DLD1 (cell line): ENCODE measurements around the gene FOXB1.

Source experiments
- in situ Hi-C: cut with HindIII; loops from 2 replicates; pipeline ENCODE4 v1.10.0; 2017; ENCODE audit warnings: low sequenced_read_pairs

FOXB1 gene

DNA sequence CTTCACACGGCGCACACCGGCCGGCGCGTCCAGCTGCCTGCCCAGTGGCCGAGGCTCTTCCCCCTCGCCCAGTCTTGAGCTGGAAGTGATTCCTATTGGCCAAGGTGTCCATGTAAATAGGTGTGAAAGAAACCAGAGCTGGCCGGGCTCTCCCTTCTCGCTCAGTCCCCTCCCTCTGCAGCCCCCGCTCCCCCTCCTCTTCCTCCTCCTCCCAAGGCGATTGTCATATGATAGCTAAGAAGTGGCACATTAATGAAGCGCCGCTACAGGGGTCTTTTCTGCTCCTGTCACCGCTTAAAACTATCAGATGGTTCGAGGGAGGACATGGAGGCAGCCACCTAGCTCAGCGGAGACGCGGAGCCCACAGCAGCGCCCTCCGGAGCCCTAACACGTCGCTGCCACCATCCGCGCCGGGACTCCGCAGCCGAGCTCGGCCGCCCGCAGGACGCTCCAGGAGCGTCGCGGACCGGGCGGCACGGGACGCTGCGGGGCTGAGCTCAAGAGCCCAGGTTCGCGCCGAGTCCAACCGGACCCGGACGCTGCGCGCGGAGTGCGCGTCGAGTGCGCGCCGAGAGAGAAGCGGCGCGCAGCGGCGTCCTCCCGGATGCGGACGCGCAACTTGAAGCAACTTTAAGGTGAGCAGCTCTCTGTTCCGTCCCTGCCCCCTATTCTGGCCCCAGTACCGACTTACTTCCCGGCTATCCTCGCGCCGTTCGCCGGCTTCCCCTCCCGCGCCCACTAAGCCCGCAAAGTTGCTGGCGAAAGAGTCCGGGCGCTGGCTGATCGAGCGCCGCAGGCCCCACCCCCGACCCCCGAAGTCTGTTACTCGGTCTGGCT, at the start of gene FOXB1:
Gene FOXB1, plus strand, starts transcription at position 303 of the 837 bp plus-strand sequence. CDS start 653 bp downstream, outside the sequence.
- in situ Hi-C loops: no loop called here

DNA sequence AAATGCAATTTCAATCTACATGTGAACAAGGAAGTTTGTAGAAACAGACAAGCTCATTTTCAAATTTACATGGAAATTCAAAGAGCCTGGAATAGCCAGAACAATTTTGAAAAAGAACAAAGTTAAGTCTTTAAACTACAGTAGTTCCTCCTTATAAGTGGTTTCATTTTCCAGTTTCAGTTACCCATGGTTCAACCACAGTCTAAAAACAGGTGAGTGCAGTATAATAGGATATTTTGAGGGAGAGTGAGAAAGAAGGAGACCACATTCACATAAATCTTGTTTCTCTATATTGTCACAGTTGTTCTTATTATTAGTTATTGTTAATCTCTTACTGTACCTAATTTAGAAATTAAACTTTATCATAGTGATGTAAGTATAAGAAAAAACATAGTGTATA, 45.8 kb upstream of the FOXB1 start:
- in situ Hi-C loops: no loop called here

DNA sequence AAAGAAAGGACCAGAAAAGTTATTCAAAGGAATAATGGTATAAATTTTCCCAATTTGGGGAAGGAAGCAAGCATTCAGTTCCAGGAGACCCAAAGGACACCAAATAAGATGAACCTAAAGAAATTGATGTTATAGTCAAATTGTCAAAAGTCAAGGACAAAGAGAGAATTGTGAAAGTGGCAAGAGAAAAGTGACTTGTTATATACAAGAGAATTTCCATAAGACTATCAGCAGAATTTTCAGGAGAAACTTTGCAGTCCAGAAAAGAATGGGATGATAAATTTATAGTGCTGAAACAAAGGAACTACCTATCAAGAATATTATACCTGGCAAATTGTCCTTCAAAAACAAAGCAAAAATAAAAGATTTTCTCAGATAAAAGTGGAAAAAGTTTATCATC, 43.8 kb upstream of the FOXB1 start:
- in situ Hi-C loops: no loop called here

DNA sequence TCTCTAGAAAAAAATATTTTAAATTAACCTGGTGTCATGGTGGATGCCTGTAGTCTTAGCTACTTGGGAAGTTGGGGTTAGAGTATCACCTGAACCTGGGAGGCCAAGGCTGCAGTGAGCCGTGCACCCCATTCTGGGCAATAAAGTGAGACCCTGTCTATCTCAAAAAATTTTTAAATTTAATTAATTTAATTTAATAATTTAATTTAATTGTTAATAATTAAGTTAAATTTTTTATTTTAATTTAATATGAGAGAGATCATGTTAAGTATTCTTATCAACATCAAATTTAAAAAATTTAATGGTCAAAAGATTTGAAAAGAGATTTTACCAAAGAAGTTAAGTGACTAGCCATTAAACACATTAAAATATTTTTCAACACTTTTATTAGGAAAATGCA, 40.8 kb upstream of the FOXB1 start:
- in situ Hi-C loops: no loop called here

DNA sequence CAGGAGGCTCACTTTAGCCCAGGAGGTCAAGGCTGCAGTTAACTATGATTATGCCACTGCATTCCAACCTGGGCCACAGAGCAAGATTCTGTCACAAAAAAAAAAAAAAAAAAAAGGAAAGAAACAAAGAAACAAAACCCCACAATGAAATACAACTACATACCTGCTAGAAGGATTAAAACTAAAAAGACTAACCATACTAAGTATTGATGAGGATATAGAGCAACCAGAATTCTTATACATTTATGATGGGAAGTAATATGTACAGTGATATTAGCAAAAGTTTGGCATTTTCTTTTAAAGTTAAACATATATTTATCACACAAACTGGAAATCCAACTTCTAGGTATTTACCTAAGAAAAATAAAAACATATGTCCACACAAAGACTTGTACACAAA, 40.2 kb upstream of the FOXB1 start:
- in situ Hi-C loops: no loop called here

DNA sequence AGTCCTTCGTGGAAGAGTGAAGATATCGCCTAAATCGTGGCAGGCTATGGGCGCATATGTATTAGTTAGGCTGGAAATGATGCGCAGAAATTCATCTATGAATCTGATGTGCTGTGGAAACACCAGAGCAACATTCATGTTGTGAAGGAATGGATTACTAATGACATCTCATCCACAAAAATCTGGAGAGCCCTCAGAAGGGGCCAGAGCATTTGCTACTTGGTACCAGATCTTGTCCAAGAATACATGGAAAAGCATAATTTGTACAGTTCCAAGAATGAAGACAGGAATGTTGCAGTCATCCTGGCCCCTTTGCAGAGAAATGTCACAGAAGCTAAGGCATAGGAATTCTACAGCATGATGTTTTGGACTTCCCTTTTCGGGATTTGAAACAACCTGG, 38.4 kb upstream of the FOXB1 start:
- in situ Hi-C loops: no loop called here

DNA sequence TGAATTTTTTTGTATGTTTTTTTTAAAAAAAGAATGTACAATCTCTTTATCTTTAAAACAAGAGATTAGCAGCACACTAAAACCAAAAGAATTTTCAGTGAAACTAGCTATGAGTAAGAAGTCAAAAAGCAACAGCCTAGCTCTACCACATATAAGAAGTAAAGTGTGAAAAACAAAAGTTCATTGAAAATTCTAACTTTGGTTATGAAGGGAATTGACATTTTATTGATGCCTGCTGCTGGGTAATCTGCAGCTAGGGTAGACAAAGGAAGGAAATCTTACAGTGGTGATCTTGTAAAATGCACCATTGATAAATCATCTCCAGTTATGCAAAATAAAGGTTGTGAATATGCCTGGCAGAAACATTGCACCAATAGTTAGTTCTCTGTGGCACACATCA, 37.8 kb upstream of the FOXB1 start:
- in situ Hi-C loops: no loop called here

DNA sequence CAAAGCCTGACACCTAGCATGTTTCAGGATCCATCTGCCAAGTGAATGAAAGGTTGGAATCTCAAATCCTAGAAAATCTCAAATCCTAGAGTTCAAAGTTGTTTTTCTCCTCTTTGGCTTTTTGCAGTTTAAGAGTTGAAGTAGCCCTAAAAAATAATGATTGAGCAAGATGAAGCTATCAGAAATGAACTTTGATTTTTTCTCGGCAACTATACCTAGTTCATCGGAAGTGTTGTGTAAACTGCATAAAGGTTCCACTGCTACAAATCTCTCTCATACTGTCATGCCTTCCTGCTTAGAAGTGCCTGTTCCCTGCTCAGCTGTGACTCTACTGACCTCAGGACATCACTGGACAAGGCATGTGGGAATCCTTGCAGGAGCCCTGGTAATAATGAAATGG, 35.8 kb upstream of the FOXB1 start:
- in situ Hi-C loops: no loop called here

DNA sequence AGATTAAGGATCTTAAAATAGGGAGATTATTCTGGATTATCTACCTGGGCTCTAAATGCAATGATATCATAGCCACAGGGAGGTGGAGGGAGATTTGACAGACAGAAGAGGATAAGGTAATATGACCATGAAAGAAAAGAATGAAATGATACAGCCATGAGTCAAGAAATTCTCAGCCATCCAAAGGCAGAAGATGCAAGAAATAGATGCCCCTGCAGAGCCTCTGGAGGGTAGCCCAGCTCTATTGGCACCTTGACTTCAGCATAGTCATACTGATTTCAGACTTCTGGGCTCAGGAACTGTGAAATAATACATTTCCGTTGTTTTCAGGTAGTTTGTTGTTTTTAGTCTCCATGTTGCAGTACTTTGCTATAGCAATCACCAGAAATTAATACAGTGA, 31.9 kb upstream of the FOXB1 start:
- in situ Hi-C loops: no loop called here

DNA sequence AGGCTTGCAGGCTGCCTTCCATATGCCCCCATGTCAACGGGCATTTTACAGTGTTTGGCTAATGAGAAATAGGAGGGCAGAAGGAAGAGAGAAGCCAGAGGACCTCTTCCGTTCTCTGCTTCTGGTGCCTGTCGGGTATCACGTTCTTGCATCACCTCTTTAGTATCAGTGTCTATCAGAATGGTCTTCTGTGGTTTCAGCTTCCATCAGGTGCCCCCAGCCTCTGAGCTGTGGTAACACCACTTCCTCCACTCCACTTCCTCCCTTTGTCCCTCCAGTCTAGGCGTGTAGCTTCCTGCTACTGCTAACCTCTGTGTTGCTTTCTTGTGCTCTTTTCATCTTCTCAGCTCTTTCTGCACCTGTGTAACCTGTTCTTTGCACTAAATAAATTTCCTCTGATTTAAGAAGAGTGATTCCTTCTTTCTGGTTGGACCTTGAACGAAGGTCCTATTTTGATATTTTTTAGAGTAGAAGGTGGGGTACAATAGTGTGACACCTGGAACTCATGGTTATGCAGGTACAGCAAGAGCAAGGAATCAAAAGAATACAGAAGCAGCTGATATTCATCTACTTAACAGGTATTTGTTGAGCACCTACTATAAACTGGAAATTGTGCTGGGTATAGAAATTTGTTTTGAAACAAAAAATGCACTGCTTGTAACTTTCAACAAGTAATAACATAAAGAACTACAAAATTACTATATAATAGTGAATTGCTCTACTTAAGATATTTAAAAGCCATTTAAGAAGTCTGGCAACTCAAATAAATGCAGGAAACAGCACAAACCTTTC, 27.4 kb upstream of the FOXB1 start:
- in situ Hi-C loops: no loop called here

DNA sequence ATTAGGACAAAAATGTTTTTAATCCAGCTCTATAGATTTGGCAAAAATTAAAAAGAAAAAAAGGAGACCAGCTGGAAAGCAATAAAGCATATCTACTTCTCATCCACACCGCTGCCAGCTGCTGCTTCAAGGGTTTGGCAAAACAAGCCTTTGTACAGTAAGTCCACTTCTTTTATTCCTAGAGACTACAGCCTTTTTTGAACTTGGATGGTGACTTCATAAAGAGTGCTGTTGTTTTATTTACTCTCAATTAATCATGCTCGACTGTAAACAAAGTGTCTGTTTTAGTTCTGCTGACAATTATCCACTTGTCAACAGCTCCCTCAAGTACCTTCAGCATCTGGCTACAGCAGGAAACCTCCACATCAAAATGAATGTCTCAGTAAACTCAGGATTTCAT, 12.3 kb upstream of the FOXB1 start:
- in situ Hi-C loops: no loop called here

DNA sequence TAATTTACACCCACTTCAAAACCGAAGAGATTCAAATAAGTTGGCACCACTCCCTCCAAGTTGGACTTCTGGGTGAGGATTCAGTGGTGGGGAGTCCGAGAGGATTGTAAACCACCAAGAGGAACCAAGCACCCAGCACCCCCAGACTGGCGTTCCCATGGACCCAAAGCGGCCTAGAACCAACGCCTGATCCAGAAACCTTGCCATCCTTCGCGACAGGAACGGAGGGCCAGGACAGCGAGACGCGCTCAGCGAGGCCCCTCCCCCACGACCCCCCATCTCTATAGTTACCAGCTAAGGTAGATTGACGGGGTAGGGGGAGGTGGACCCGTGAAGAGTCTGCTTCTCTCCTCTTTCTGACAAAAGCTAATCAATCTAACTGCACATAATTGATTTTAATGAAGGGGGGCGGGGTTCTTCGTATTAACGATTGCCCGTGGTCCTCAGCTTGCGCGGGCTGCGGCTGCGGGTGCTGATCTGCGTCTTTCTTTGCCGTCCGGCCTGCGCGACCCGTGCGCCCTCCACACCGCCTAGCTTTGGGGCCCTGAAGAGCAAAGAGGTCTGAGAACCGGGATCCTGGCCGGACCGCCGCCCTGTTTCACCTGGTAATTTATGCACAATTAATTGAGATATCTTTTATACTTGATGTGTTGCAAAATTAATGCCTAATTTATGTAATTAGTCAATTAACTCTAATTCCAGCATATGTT, 10.9 kb upstream of the FOXB1 start:
- in situ Hi-C loops: no loop called here

DNA sequence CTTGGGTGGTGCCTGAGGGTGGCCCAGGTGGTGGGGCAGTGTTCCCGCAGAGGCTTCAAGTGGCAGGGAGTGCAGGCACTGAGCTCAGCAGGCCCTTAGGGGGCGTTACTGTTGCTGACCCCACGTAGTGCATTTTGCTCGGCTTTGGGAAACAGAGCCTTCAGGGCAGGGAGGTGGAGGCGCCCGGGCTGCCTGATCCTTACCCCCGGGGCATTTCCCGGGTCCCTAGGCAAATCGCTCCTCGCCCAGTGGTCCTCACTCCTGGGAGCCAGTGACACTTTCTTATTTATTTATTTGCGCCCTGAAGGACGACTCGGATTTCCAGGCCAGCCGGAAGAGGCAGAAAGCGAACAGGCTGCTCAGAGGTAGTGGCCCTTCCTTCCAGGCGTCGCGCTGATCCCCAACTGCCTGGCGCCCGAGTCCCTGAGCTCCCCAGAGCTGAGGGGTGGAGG, 10.1 kb upstream of the FOXB1 start:
- in situ Hi-C loops: no loop called here

DNA sequence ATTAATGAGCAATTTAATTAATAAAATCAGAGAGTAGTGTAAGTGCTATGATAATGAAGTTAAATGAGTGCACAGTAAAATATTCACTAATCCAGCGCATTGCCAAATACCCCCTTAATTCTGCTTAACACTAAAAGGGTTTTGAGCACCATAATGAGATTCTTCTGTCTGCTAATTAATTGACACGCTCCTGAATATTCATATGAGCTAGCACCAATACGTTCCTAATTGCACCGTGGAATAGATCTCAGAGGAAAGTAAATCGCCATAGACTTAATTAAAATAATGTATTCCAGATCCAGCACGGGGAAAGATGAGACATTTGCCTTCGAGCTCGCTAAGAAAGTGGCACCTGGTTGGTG, 9.6 kb upstream of the FOXB1 start:
- in situ Hi-C loops: no loop called here

DNA sequence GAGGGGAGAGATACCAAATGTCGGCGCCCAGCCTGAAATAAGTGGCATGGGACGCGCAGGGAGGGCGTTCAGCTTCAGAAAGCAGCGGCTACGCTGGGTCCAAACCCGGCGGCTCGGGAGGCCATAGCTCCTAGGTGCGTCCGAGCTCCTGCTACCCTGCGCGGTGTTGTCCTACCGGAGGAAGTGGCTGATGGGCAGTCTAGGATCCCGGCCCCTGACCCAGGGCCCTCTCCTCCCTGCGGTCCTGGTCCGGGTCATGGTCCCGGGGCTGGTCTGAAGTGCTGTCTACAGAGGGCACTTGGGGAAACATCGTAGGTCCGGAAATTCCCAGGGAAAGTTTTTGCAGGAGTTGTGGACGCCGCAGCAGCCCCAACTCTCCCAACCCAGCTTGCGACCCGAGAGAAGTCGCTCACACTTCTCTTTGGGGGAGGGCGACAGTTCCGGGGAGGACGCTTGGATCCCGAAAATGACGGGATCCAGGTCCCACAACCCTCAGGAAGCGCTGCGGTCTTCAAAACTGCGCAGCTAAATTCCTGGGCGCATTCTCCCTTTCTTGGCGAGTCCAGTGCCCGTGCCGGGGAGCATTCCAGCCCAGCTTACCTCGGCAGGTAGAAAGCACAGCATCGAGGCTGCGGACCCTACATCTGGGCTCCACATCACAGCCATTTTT, 9.1 kb upstream of the FOXB1 start:
- in situ Hi-C loops: no loop called here

DNA sequence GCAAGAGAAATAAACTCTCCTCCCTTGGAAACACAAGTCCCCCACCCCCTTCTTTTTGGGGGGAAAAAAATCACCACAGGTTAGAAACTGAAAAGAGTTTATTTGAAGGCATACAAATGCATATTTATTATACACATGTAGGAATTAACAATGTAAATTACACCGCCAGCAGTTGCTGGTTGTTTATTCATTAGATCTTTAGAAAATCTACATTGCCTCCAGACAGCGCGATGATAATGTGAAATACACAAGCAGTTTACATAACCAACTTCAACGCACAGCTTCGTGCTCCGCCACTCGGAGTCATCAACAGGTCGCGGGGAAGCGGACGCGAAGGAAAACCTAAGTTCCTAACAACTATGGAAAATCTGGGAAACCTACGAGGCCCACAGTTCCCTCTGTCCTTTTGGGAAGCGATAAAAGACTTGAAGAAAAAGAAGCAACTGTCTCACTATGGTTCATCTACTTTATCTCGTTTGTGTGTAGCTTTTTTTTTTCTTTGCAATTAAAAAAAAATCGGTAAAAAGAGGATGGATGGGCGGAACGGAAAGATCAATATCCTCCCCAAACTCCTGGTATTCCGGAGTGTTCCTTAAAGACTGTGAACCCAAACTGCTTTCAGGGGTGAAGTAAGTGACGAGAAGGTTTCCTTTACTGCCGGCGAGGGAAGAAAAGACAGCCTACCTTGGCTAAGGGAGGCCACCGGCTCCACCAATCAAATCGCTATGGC, 8.4 kb upstream of the FOXB1 start:
- in situ Hi-C loops: no loop called here

DNA sequence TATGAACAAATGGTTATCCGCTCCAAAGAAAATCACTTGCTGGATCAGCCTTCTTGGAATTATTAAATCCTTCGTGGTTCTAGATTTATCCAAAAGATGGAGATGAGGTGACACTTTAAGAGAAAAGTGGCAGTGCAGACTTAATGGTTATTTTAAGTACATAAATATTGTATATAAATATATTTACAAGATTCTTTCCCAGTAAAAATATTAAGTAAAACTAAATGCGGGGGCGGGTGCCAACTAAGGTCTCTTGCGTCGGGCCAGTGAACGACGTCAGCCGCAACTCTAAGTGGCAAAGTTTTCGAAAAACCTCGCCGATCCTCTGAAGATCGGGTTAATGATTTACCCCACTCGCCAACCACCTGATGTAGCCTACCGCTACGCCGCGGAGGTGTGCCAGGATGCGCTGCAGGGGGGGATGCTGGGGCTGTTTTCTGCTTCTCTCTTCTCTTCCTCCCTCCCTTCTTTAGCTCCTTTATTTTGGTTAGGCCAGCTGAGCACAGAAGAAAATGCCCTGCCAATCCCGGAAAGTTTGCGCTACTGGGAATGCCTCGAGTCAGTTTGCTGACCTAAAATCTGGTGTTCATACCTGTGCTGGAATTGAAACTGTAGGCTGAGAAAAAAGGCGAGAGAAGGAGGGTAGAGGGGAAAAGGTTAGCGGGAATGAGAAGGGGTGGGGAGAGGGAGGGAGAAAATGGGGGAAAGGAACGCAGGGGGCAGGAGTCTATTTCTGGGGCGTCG, 7.6 kb upstream of the FOXB1 start:
- in situ Hi-C loops: no loop called here

DNA sequence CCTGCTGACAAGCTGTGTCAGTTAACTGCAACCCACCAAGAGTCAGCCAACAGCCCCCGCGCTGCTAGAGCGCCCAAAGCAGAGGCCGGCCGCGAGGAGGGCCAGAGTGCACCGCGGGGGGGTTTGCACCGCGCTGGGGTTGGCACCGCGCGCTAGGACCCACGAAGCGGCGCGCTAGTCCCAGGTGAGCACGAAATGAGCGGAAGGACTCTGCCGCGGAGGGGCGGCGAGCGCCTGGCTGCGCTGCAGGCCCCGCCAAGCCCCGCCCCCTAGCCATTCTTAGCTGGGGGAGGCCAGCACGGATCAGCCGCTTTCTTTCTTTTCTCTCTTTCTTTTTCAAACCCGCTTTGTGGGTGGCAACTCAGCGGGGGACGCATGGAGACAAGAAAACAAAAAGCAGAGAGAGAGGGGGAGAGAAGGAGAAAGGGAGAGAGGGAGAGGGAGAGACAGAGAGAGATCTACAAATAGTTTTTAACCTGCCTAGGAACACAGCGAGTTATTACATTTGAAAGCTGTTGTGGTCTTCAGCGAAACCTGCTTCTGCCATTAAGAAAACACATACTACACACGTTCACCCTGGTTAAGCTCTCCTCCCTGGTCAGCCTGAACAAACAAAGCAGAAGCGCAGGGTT, 6.9 kb upstream of the FOXB1 start:
- in situ Hi-C loops: no loop called here

DNA sequence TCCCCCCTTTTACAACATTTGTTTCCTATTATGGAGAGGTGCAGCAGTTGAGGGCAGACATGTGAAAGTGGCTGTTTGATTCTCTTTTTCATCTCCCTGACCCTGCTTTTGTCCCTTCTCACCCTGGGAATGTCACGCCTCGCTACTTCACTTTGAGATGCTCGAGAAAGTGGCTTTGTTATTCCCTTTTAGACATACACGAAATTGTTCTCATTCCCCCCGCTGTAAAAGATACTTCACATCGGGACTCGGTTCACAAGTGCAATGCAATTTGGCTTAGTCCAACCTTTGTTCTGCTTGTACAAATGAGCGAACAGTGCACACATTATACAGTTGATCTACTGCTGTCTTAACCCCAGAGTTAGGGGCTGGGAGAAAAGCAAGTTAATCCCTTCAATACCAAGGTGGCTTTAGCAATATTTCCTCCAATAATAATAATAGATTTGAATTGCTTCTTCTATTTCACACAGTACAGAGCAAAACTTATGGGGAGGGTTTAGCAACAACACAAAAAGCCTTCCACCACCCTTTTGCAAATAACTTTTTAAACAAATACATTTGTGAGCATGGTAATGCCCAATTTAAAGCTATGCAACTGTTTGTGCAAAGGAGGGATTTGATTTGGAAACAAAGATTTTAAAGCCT, 5.7 kb upstream of the FOXB1 start:
- in situ Hi-C loops: no loop called here
